HepG2 (cell line): ENCODE data around the gene SUN5. TPM values are rescaled to one million over a fixed set of nuclear protein-coding genes. Genes with fewer than 3 reads are reported as not detected.

Experiments used
- CC2D1A ChIP-seq: sonication (generic); formaldehyde crosslinking; IDR thresholded peaks from 2 replicates; pipeline ENCODE4 v1.8.1; 2023; ENCODE audit warnings: mild to moderate bottlenecking, missing genetic modification reagents
- ELF4 ChIP-seq: sonication (generic); formaldehyde crosslinking; IDR thresholded peaks from 2 replicates; pipeline ENCODE4 v1.5.0; 2020; ENCODE audit warnings: missing genetic modification reagents, mild to moderate bottlenecking, moderate library complexity, borderline replicate concordance
- FOXC1 ChIP-seq: sonication (generic); formaldehyde crosslinking; IDR thresholded peaks from 2 replicates; pipeline ENCODE4 v1.8.0; 2022; ENCODE audit warnings: mild to moderate bottlenecking, missing genetic modification reagents, borderline replicate concordance
- FOXK1 ChIP-seq: sonication (generic); formaldehyde crosslinking; IDR thresholded peaks from 2 replicates; pipeline ENCODE4 v1.4.0; 2020; ENCODE audit warnings: low read depth, missing genetic modification reagents, borderline replicate concordance
- GABPA ChIP-seq, 2 experiments: IDR thresholded peaks; 2 replicates each; pipeline ENCODE4 v1.6.1; 2011 to 2016; ENCODE audit warnings: low read depth in 2 of 2, low read length in 1 of 2, missing biosample characterization in 1 of 2, missing genetic modification characterization in 1 of 2
- GMEB1 ChIP-seq: sonication (generic); formaldehyde crosslinking; IDR thresholded peaks from 2 replicates; pipeline ENCODE4 v1.5.1; 2020; ENCODE audit warnings: missing genetic modification reagents, mild to moderate bottlenecking, borderline replicate concordance
- HNF1B ChIP-seq: sonication (generic); formaldehyde crosslinking; IDR thresholded peaks from 2 replicates; pipeline ENCODE4 v1.5.1; 2020; ENCODE audit warnings: mild to moderate bottlenecking, moderate library complexity, missing genetic modification reagents
- KAT8 ChIP-seq: IDR thresholded peaks from 2 replicates; pipeline ENCODE4 v1.6.1; 2016; ENCODE audit warnings: missing genetic modification reagents, missing compliant biosample characterization
- KLF6 ChIP-seq: IDR thresholded peaks from 2 replicates; pipeline ENCODE4 v1.8.0; 2016; ENCODE audit warnings: missing biosample characterization, missing genetic modification reagents
- MIER3 ChIP-seq: IDR thresholded peaks from 2 replicates; pipeline ENCODE4 v1.6.1; 2016; ENCODE audit warnings: missing compliant biosample characterization, borderline replicate concordance
- NONO ChIP-seq, 2 experiments: fragments of 450-650 bp in 1 of 2; sonication (generic) in 1 of 2; formaldehyde crosslinking in 1 of 2; IDR thresholded peaks in 1 of 2; conservative IDR thresholded peaks in 1 of 2; 2 replicates each; pipeline versions ENCODE4 v1.6.1 to v1.8.0; 2017 to 2022; ENCODE audit warnings: mild to moderate bottlenecking in 1 of 2, missing genetic modification reagents in 1 of 2, moderate library complexity in 1 of 2
- SMAD1 ChIP-seq: sonication (generic); formaldehyde crosslinking; IDR thresholded peaks from 2 replicates; pipeline ENCODE4 v1.4.0; 2020; ENCODE audit warnings: missing genetic modification reagents, low read depth, mild to moderate bottlenecking, borderline replicate concordance
- SP2 ChIP-seq: sonication (generic); formaldehyde crosslinking; IDR thresholded peaks from 2 replicates; pipeline ENCODE4 v1.5.1; 2020; ENCODE audit warnings: mild to moderate bottlenecking, missing genetic modification reagents
- ZBTB2 ChIP-seq: sonication (generic); formaldehyde crosslinking; IDR thresholded peaks from 2 replicates; pipeline ENCODE4 v1.8.0; 2022; ENCODE audit warnings: low read depth, missing genetic modification reagents
- ZBTB25 ChIP-seq: IDR thresholded peaks from 2 replicates; pipeline ENCODE4 v1.6.1; 2018; ENCODE audit warnings: missing genetic modification reagents
- ZFP1 ChIP-seq: IDR thresholded peaks from 2 replicates; pipeline ENCODE4 v1.6.1; 2016
- ZNF350 ChIP-seq: sonication (generic); formaldehyde crosslinking; IDR thresholded peaks from 2 replicates; pipeline ENCODE4 v1.4.0; 2020; ENCODE audit warnings: mild to moderate bottlenecking, low read depth, missing genetic modification reagents, borderline replicate concordance
- ZNF414 ChIP-seq: sonication (generic); formaldehyde crosslinking; IDR thresholded peaks from 2 replicates; pipeline ENCODE4 v1.5.0; 2020; ENCODE audit warnings: missing genetic modification reagents
- ZNF431 ChIP-seq: sonication (generic); formaldehyde crosslinking; IDR thresholded peaks from 2 replicates; pipeline ENCODE4 v1.9.0; 2022; ENCODE audit warnings: missing genetic modification reagents, low read depth, mild to moderate bottlenecking, borderline replicate concordance
- ZNF44 ChIP-seq: sonication (generic); formaldehyde crosslinking; IDR thresholded peaks from 2 replicates; pipeline ENCODE4 v1.5.1; 2020; ENCODE audit warnings: mild to moderate bottlenecking, missing genetic modification reagents
- ZNF850 ChIP-seq: sonication (generic); formaldehyde crosslinking; conservative IDR thresholded peaks from 2 replicates; pipeline ENCODE4 v1.9.0; 2021; ENCODE audit warnings: mild to moderate bottlenecking, missing genetic modification reagents
- polyA plus RNA-seq, 8 experiments: library from polyadenylated mRNA; depleted of rRNA in 3 of 8; stranded (reverse) in 7 of 8; unstranded in 1 of 8; fragments of >200 nt; fragmentation: Illumina TruSeq in 4 of 8; extraction: Trizol in 4 of 8; gene quantifications; 2 replicates each; pipeline versions ENCODE4 v1.2.1 to v1.2.3, GENCODE V29; 2011 to 2016; ENCODE audit warnings: low read depth in 4 of 8, missing spikeins in 1 of 8, mixed read lengths in 1 of 8; ENCODE audit not compliant: insufficient read depth in 1 of 8
- total RNA-seq, 5 experiments: library from RNA; depleted of rRNA; stranded (reverse); fragments of >200 nt; fragmentation: Illumina TruSeq; extraction: Trizol; gene quantifications; 2 replicates each; pipeline ENCODE4 v1.2.3, GENCODE V29; 2016; ENCODE audit warnings: low read depth in 1 of 5

SUN5 gene
- total and polyA plus RNA-seq, 2 of the 13 experiments (the other 11 are each of a cell fraction or from before 2014, with no cell fraction given): not detected

- TF ChIP-seq ZNF414 (CRISPR knock-in tag): no peak
- TF ChIP-seq KLF6 (CRISPR knock-in tag): no peak
- TF ChIP-seq ZNF350 (CRISPR knock-in tag): no peak
- TF ChIP-seq SMAD1 (CRISPR knock-in tag): no peak
- TF ChIP-seq GMEB1 (CRISPR knock-in tag): no peak; the same call in 1 of the 2 replicates
- TF ChIP-seq ZNF44 (CRISPR knock-in tag): no peak
- no peak for TF ChIP-seq ELF4 (CRISPR knock-in tag)
- TF ChIP-seq FOXK1 (CRISPR knock-in tag): no peak
- no peak for TF ChIP-seq ZFP1
- no peak for TF ChIP-seq NONO (IDR thresholded peaks at IDR 0.05)
- peak; percentile 8; the same call in 1 of the 2 replicates for TF ChIP-seq NONO (CRISPR knock-in tag; conservative IDR thresholded peaks at IDR 0.05)
- TF ChIP-seq MIER3 (CRISPR knock-in tag): no peak
- no peak for TF ChIP-seq SP2
- no peak for TF ChIP-seq CC2D1A (CRISPR knock-in tag)
- TF ChIP-seq ZBTB2 (CRISPR knock-in tag): 0 out of 2 replicates have a peak, but pooled peaks have one; percentile 6
- TF ChIP-seq FOXC1 (CRISPR knock-in tag): 0 out of 2 replicates have a peak, but pooled peaks have one; percentile 57
- TF ChIP-seq KAT8 (CRISPR knock-in tag): no peak
- no peak for TF ChIP-seq GABPA (IDR thresholded peaks at IDR 0.05; ENCODE audit: low read depth, low read length)
- TF ChIP-seq GABPA (CRISPR knock-in tag; IDR thresholded peaks at IDR 0.05; ENCODE audit: low read depth): no peak
- TF ChIP-seq ZNF850 (CRISPR knock-in tag): no peak
- no peak for TF ChIP-seq ZBTB25
- no peak for TF ChIP-seq HNF1B (CRISPR knock-in tag)
- TF ChIP-seq ZNF431 (CRISPR knock-in tag): no peak; the same call in 1 of the 2 replicates
These were observed 2.6 kb upstream of the SUN5 start (continued) for GRCh38 chr20:33006776-33007375.
